Epidermal melanocyte (primary cell): Measurements from ENCODE around the gene TFB1M.

Source experiments
- DNase-seq: peaks from one replicate; pipeline ENCODE4 v3.0.0; 2011; ENCODE audit warnings: low spot score; ENCODE audit not compliant: insufficient read length

Gene TFB1M

GRCh38 chr6:155265843-155266535, 48.3 kb downstream of the TFB1M start:
- DNase-seq = no peak

- DNase-seq = no peak
Measured at GRCh38 chr6:155264693-155265320, 49.5 kb downstream of the TFB1M start.

GRCh38 chr6:155263373-155264063, 50.8 kb downstream of the TFB1M start, which contains the start of gene CLDN20:
Gene CLDN20, plus strand, starts transcription at chr6:155264013. Its CDS starts 11,707 bp downstream, at chr6:155275720.
- no peak for DNase-seq

GRCh38 chr6:155262655-155263054, 51.6 kb downstream of the TFB1M start:
- DNase-seq = no peak

GRCh38 chr6:155261111-155261900, 53.0 kb downstream of the TFB1M start:
- no peak for DNase-seq

GRCh38 chr6:155260686-155261085, 53.6 kb downstream of the TFB1M start:
- no peak for DNase-seq

- no peak for DNase-seq
Measured at GRCh38 chr6:155259897-155260296, 54.4 kb downstream of the TFB1M start.

GRCh38 chr6:155259204-155259603, 55.1 kb downstream of the TFB1M start:
- no peak for DNase-seq

- DNase-seq = no peak
Measured at GRCh38 chr6:155257796-155258195, 56.5 kb downstream of the TFB1M start.

GRCh38 chr6:155256122-155256795, 58.0 kb downstream of the TFB1M start:
- no peak for DNase-seq

GRCh38 chr6:155254139-155254538, 60.1 kb downstream of the TFB1M start:
- DNase-seq = no peak

GRCh38 chr6:155253337-155253736, 60.9 kb downstream of the TFB1M start:
- DNase-seq = no peak

- DNase-seq = no peak
Measured at GRCh38 chr6:155252581-155252980, 61.7 kb downstream of the TFB1M start.

- no peak for DNase-seq
Measured at GRCh38 chr6:155250701-155251381, 63.4 kb downstream of the TFB1M start.

- no peak for DNase-seq
Measured at GRCh38 chr6:155248008-155249001, 66.0 kb downstream of the TFB1M start.

GRCh38 chr6:155247618-155248007, 66.7 kb downstream of the TFB1M start:
- DNase-seq = no peak

GRCh38 chr6:155246825-155247224, 67.5 kb downstream of the TFB1M start:
- no peak for DNase-seq

GRCh38 chr6:155245831-155246230, 68.5 kb downstream of the TFB1M start:
- DNase-seq = peak; percentile 38

GRCh38 chr6:155245193-155245592, 69.1 kb downstream of the TFB1M start:
- DNase-seq = no peak
